Lung (tissue), 12 donors: ENCODE measurements around the gene TSPAN18. TPM values are rescaled to one million over a fixed set of nuclear protein-coding genes. Genes with fewer than 3 reads are reported as not detected.
A peak's percentile ranks its signal among the peaks of the same experiment; 100 is the strongest.

Experiments
- ATAC-seq: fragments of 200-7000 bp; cut with Tn5 transposase; one replicate; pipeline ENCODE4 v1.9.1; 2020; ENCODE audit warnings: moderate number of reproducible peaks; ENCODE audit not compliant: insufficient read depth, low FRiP score
- DNase-seq, 3 donors: peaks; one replicate each; pipeline ENCODE4 v3.0.0-alpha.2; 2013 to 2017
- H3K27ac ChIP-seq, 2 donors: one replicate each; pipeline ENCODE4 v1.5.1; 2013; ENCODE audit warnings: mild to moderate bottlenecking in 2 of 2, moderate library complexity in 2 of 2, control low read depth in 1 of 2, inconsistent platforms in 1 of 2, low read depth in 1 of 2, low read length in 1 of 2
- H3K27me3 ChIP-seq, 3 donors: one replicate each; pipeline ENCODE4 v1.5.1; 2013; ENCODE audit warnings: low read length in 2 of 3; ENCODE audit not compliant: control insufficient read depth in 3 of 3, insufficient read depth in 3 of 3
- H3K36me3 ChIP-seq, 4 donors: one replicate each; pipeline ENCODE4 v1.5.1; 2013; ENCODE audit warnings: low read length in 4 of 4, mild to moderate bottlenecking in 1 of 4, moderate library complexity in 1 of 4; ENCODE audit not compliant: control insufficient read depth in 4 of 4, insufficient read depth in 4 of 4
- H3K4me1 ChIP-seq, 5 donors: one replicate each; pipeline ENCODE4 v1.5.1; 2013; ENCODE audit warnings: low read length in 5 of 5, mild to moderate bottlenecking in 2 of 5, moderate library complexity in 1 of 5; ENCODE audit not compliant: control insufficient read depth in 5 of 5, insufficient read depth in 5 of 5
- H3K4me3 ChIP-seq: one replicate; pipeline ENCODE4 v1.5.1; 2013; ENCODE audit warnings: mild to moderate bottlenecking, control low read depth, moderate library complexity
- H3K9ac ChIP-seq, 2 donors: one replicate each; pipeline ENCODE4 v1.5.1; 2013; ENCODE audit warnings: low read length in 2 of 2, control low read depth in 1 of 2; ENCODE audit not compliant: insufficient read depth in 1 of 2
- H3K9me3 ChIP-seq, 4 donors: one replicate each; pipeline ENCODE4 v1.5.1; 2013; ENCODE audit warnings: low read length in 3 of 4, mild to moderate bottlenecking in 1 of 4, moderate library complexity in 1 of 4; ENCODE audit not compliant: control insufficient read depth in 4 of 4, insufficient read depth in 3 of 4
- CTCF ChIP-seq: IDR thresholded peaks from 2 replicates; pipeline ENCODE4 v1.5.1; 2012; ENCODE audit warnings: mild to moderate bottlenecking; ENCODE audit errors: control extremely low read depth, extremely low read depth
- WGBS, 2 donors: extraction: QIAGEN DNeasy Blood & Tissue Kit; methylation state at CpG; one replicate each; pipeline ENCODE4 v1.1.7; 2013; 5-methylcytosine and 5-hydroxymethylcytosine counted together
- polyA plus RNA-seq, 2 donors: library from polyadenylated mRNA; stranded (reverse); fragments of 200-250 nt; gene quantifications; one replicate each; pipeline ENCODE4 v1.2.1, GENCODE V29; 2013
- total RNA-seq, 2 donors: library from RNA; depleted of rRNA in 1 of 2; stranded (reverse); fragments of >200 nt in 1 of 2; gene quantifications; one replicate each; pipeline ENCODE4 v1.2.1, GENCODE V29; 2014 to 2021
- donor health status: control.
- donor health status: control.
- donor health status: Bipolar disorder and iron deficiency.
- donor health status: healthy.
- donor health status: DM: yes; HTN: yes; CAD: no.

The TSPAN18 gene
- total and polyA plus RNA-seq, 4 donors, result 8.3 to 40.7 (median 21.4) TPM

- DNase-seq, result peak in 1 of 3 donors; percentile 3
- H3K27ac ChIP-seq, result no peak overlapping the region
- no peaks in the 10 kb centered on the region for H3K36me3 ChIP-seq
- ATAC-seq, result no peak
- TF ChIP-seq CTCF, result no peak
- no peaks in the 10 kb centered on the region for H3K9me3 ChIP-seq
- H3K27me3 ChIP-seq, result no peaks in the 10 kb centered on the region
- no peak overlapping the region for H3K9ac ChIP-seq
- WGBS, 2 donors, result 72 to 77% methylated on average over 3 of the region's 3 CpGs
- no peak overlapping the region for H3K4me3 ChIP-seq
- H3K4me1 ChIP-seq, result peaks cover 0 to 19% (median 10%) of the 10 kb centered on the region in 5 donors
These were observed 58.1 kb downstream of the TSPAN18 start for GRCh38 chr11:44784851-44785250.

- H3K4me1 ChIP-seq, result peaks cover 0 to 11% (median 5%) of the 10 kb centered on the region in 5 donors
- no peaks in the 10 kb centered on the region for H3K27me3 ChIP-seq
- no peak overlapping the region for H3K4me3 ChIP-seq
- WGBS, 2 donors, result 63 to 71% methylated on average over 7 of the region's 7 CpGs
- no peaks in the 10 kb centered on the region for H3K36me3 ChIP-seq
- TF ChIP-seq CTCF, result no peak
- no peak overlapping the region for H3K27ac ChIP-seq
- no peak overlapping the region for H3K9ac ChIP-seq
- DNase-seq, result peak in 1 of 3 donors; percentile 11
- ATAC-seq, result no peak
- no peaks in the 10 kb centered on the region for H3K9me3 ChIP-seq
These were observed 59.3 kb downstream of the TSPAN18 start for GRCh38 chr11:44785856-44786607.

- WGBS, 2 donors, result 92 to 94% methylated on average over 3 of the region's 3 CpGs
- ATAC-seq (no peak), DNase-seq (peak in 1 of 3 donors; percentile 1)
- Histone ChIP-seq H3K9me3 (no peaks in the 10 kb centered on the region), H3K9ac (no peak overlapping the region), H3K4me3 (no peak overlapping the region), H3K36me3 (no peaks in the 10 kb centered on the region), H3K27me3 (no peaks in the 10 kb centered on the region), H3K4me1 (peaks cover 0 to 7% (median 0%) of the 10 kb centered on the region in 5 donors), H3K27ac (no peak overlapping the region)
- no peak for TF ChIP-seq CTCF
These were observed 60.3 kb downstream of the TSPAN18 start for GRCh38 chr11:44787070-44787469.
